Amniotic epithelial cell (primary cell): Measurements from ENCODE around the gene SURF2.

ENCODE experiments used
- DNase-seq: peaks from one replicate; pipeline ENCODE4 v3.0.0-alpha.2; 2010; ENCODE audit warnings: low read depth

Gene SURF2

GRCh38 chr9:133335924-133336811, 20.2 kb upstream of the SURF2 start, which contains the start of gene SURF6:
SURF6 (minus strand) TSS chr9:133336188; CDS start chr9:133336132, 56 bp downstream.
- DNase-seq = peak; percentile 81

DNA sequence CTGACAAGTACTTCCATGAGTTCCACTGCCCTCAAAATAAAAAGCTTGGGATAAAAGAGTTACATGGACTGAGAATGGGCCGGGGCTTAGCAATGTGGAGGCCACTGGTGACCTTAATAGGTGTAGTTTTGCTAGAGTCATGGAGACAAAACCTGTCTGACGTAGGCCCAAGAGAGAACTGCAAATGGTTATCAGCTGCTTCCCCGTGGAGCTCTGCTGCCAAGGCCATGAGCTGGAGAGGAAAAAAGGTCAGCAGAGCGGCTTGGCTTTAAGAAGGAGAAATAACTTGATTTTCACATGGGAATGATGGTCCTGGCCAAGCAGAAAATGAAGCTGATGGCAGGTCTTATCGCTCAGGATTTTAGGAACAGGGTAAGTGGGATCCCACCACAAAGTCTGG, 16.7 kb upstream of the SURF2 start:
- no peak for DNase-seq

- DNase-seq = no peak
These were observed 16.1 kb upstream of the SURF2 start for GRCh38 chr9:133340256-133340655.

DNA sequence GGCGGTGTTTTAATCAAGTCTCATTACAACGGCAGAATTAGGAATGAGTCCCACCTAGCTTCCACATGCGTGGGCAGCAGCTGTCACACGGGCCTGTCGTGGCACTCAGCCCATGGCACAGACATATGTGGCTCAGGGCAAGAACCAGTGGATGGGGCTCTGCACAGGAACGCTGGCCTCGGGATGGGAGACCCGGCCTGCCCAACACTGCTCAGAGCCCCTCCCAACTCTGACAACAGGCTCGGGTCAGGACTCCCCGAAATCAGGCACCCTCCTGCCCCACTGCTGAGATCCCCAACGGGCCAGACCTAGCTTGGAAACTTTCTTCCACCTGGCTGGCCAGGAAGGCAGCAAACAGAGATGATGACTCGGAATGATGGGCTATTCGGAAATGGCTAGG, 15.4 kb upstream of the SURF2 start:
- no peak for DNase-seq

DNA sequence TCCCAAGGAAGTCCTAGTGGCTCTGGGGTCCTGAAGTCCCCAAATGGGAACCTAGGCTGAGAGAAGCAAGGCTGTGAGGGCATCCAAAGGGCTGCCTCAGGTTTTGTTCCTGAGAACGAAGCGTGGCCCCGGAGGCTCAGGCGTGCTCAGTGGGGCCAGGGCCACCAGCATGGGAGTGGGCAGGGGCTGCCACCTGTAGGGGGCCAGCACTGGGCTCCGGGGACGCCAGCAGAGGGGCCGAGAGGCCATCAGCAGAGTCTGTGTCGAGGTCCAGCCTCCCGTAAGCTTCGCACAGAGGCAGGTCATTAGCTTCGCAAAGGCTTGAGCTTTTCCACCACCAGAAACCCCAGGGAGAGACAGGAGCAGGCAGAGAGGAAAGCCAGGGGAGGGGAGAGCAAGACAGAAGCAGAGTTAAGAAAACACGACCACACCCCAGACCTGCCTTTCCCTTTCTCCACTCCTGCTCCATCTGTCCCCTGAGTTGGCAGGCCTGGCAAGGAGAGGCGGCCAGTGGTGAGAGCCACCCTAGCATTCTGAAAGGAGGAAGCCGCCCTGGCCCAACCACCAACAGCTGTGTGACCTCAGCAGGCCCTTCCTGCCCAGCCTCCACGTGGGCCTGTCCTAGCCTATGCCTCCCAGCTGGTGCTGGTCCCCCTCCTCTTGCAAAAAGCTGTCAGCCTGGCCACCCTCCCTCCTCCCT, 14.8 kb upstream of the SURF2 start:
- no peak for DNase-seq

DNA sequence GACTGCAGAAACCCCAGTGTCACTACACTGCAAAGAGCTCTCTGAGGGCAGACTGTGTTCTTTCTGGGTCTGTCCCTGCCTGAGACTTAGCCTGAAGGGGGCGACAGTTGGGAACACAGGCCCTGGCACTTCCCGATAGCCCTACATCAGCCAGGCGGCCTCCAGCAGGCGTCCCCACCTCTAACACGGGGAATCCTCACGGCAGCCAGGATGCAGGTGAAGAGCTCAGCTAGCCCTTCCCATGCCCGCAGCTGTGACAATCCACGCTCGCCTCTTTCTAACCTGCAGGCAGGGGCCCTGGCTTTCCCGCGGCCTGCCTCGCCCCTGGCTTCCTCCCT, 14.3 kb upstream of the SURF2 start:
- no peak for DNase-seq

- no peak for DNase-seq
These were observed 13.8 kb upstream of the SURF2 start for GRCh38 chr9:133342570-133342969.

GRCh38 chr9:133344071-133344470, 12.3 kb upstream of the SURF2 start:
- no peak for DNase-seq

GRCh38 chr9:133344979-133345378, 11.4 kb upstream of the SURF2 start:
- no peak for DNase-seq

GRCh38 chr9:133345596-133345995, 10.8 kb upstream of the SURF2 start:
- DNase-seq = no peak

DNA sequence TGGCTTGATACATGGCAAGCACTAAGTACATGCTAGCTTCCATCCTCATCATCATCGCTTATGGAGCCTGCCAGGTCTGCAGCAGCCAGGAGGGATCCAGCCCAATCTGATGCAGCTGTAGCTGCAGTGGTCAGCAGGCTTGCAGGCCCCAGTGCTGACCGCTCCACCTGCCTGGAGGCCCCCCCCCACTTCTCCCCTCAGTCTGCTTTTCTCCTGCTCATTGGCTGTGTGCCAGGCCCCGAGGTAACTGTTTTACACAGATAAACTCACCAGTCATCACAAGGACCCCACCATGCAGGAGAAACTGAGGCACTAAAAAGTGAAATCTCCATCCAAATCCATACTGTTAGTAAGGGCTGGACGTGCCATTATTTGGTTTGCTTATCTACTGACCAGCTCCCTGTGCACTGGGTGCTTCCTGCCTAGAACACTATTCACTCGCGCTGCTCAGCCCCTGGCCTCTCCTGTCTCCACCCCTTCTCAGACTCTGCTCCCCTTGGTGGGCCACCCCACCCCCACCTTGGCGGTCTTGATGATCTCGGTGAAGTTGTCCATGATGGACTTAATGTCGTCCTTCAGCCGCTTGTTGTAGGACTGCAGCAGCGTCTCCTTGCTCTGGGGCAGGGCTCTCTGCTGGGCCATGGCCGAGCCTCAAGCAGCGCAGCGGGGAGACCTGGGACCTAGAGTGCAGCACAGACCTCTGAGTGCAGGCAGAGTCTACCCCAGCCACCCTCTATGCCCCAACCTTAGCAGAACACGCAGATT, 10.1 kb upstream of the SURF2 start:
- DNase-seq = no peak

GRCh38 chr9:133347515-133347984, 8.8 kb upstream of the SURF2 start:
- no peak for DNase-seq

GRCh38 chr9:133347985-133348717, 8.2 kb upstream of the SURF2 start, which contains the start of the genes MED22 and RPL7A:
MED22 (minus strand) TSS chr9:133348131; CDS start chr9:133346662, 1,469 bp downstream.
RPL7A (plus strand) TSS chr9:133348218; CDS start chr9:133348244, 26 bp downstream.
- DNase-seq = peak; percentile 95

GRCh38 chr9:133348718-133349573, 7.4 kb upstream of the SURF2 start:
- no peak for DNase-seq

GRCh38 chr9:133349965-133350616, 6.3 kb upstream of the SURF2 start:
- DNase-seq = no peak

GRCh38 chr9:133351526-133351907, 4.8 kb upstream of the SURF2 start:
- DNase-seq = no peak

GRCh38 chr9:133351908-133352634, 4.3 kb upstream of the SURF2 start:
- DNase-seq = peak; percentile 61

DNA sequence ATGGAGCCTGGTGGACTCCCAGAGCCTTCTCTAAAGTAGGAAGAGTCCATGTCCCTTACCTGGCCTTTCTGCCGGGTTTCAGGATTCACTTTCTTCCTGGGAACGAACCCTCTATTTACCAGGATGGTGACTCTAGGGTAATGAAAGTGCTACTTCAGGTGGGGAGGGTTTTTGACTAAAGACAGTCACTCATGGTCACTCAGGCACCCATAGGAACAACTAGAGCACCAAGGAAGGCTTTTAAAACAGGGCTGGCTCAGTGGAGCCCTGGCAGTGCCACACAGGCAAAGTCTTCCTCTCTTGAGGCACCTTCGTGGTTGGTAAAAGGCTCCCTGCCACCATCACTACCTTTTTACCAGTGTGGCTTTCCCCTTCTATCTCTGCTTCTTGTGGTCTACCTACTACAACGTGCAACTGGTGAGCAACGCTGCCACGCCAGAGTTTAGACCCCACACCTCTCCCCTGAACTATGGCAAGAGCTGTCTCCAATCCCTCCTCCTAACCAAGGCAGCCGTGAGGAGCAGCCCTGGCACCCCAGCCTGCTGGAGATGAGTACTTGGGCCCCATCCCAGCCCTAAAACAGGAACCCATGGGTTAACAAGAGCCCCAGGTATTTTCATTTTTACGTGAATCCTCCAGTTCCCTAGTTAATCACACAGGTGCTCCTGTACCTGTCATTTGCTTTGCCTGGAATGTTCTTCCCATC, 3.6 kb upstream of the SURF2 start:
- no peak for DNase-seq

DNA sequence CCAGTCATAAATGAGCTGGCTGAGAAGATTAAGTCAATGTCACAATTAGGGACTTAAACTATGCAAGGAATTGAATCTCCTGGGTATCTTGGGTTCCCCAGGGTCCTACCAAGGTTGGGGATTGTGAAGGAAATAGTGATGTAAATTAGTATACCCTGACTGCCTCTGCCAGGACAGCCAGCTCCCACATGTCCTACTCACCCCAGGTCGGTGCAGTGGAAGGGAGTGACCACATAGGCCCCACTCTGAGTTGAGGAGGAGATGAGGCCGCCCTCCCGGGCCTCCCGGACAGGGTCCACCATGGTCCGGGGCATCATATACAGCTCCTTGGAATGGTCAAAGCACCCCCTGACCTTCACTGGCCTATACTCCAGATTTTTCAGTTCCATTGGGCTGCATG, 2.8 kb upstream of the SURF2 start:
- no peak for DNase-seq
